T-helper 1 cell treated with Interleukin-12 subunit alpha and Interleukin-12 subunit beta and Interleukin-4 antibody, amounts not matched to agents 30 μg/mL and 1 μg/mL, for 36 hours (primary cell): ENCODE data around the gene SP110.
"Not testable (repeated sequence)": the region's sequence is repeated elsewhere in the genome, so short reads cannot be mapped to it uniquely, and the experiment has no call there.

Experiments used
- H3K27ac Mint-ChIP-seq: one replicate; pipeline ENCODE4 v1.8.0; 2021; ENCODE audit warnings: mild to moderate bottlenecking, mixed read lengths
- H3K27me3 Mint-ChIP-seq: one replicate; pipeline ENCODE4 v1.8.0; 2021; ENCODE audit warnings: low read depth, mixed read lengths
- H3K36me3 Mint-ChIP-seq: one replicate; pipeline ENCODE4 v1.8.0; 2021; ENCODE audit warnings: low read depth, mixed read lengths
- H3K4me1 Mint-ChIP-seq: one replicate; pipeline ENCODE4 v1.8.0; 2021; ENCODE audit warnings: low read depth, mixed read lengths
- H3K4me3 Mint-ChIP-seq: one replicate; pipeline ENCODE4 v1.8.0; 2021; ENCODE audit warnings: mild to moderate bottlenecking, moderate library complexity, mixed read lengths
- H3K9me3 Mint-ChIP-seq: one replicate; pipeline ENCODE4 v1.8.0; 2021; ENCODE audit warnings: mixed read lengths

The SP110 gene

GRCh38 chr2:230135130-230135525, 84.7 kb downstream of the SP110 start:
- peaks cover 3% of the 10 kb centered on the region for H3K36me3 Mint-ChIP-seq
- peaks cover 15% of the 10 kb centered on the region for H3K27me3 Mint-ChIP-seq
- peaks cover 2% of the 10 kb centered on the region for H3K9me3 Mint-ChIP-seq
- H3K4me3 Mint-ChIP-seq, result no peak overlapping the region
- no peaks in the 10 kb centered on the region for H3K4me1 Mint-ChIP-seq
- H3K27ac Mint-ChIP-seq, result no peak overlapping the region

DNA sequence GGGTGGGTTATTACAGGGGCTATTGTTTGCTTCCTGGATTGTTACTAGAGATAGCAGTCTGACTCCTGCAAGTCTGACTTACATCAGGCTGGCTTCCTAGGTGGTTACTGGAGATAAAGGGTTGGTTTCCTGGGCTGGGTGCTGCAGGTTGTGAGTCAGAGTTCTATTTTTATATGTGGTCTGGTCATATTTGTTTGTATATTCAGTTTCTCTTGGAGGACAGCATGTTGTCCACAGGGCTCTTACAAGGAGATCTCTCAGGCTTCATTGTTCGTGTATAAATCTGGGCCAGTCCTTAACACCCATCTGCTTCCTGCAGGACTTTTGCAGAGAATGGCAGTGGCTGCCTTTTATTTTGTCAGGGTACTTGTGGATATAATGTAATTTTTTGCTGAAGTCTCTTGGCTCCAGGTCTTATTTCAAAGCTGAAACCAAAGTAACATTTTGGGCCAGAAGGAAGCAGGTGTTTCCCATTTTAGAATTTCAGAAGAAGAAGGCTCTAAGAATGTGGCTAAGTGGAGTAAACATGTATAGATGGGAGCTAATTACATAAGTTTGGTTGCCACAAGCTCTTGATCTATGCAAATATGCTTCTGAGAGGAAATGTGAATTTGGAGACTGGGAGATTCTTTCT, 85.2 kb downstream of the SP110 start:
- peaks cover 15% of the 10 kb centered on the region for H3K27me3 Mint-ChIP-seq
- peaks cover 3% of the 10 kb centered on the region for H3K36me3 Mint-ChIP-seq
- no peaks in the 10 kb centered on the region for H3K9me3 Mint-ChIP-seq
- no peaks in the 10 kb centered on the region for H3K4me1 Mint-ChIP-seq
- H3K4me3 Mint-ChIP-seq, result no peak overlapping the region
- no peak overlapping the region for H3K27ac Mint-ChIP-seq

DNA sequence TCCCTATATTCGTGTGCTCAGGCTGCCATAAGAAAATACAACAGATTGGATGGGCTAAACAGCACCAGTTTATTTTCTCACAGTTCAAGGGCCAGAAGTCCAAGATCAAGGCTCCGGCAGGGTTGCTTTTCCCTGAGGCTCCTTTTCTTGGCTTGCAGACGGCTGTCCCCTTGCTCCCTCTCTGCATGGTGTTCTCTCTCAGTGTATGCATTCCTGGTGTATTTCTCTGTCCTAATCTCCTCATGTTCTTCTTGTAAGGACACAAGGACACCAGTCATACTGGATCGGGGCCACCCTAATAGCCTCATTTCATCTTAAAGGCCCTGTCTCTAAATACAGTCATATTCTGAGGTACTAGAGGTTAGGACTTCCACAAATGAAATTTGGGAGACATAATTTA, 88.4 kb downstream of the SP110 start:
- Mint-ChIP-seq H3K27ac (no peak overlapping the region), H3K4me3 (no peak overlapping the region), H3K27me3 (peaks cover 10% of the 10 kb centered on the region), H3K36me3 (peaks cover 3% of the 10 kb centered on the region), H3K9me3 (no peaks in the 10 kb centered on the region), H3K4me1 (no peaks in the 10 kb centered on the region)

DNA sequence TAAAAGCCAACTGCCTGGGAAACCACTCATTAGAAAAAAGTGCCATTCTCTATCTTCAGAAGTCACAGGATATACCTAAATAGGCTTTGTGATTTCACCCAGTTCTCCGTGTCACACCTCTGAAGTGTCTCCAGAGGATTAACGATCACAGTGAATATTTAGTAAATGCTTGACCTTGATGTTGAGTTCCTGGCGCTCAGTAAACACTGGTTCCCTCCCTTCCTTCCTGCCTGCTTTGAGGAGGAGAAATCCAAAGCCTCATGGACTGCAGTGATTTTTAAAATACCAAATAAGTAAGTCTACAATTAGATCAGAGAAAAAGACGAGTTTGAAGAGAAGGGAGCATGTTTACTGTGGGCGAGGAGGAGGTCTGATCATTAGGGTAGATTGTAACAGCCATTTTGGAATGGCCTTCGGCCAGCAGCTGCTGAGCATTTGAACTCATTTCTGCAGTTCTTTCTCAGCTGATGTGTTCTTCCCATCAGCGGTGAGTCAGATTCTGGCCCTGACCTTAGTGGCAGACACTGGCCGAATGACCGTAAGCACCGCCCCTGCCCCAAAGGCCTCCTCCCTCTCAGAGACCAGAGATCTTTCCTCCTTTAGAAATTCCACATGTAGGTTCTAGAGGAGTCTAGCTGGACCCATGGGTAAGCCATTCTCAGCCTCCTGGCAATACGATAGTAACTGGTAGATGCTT, 89.0 kb downstream of the SP110 start:
- no peaks in the 10 kb centered on the region for H3K9me3 Mint-ChIP-seq
- peaks cover 3% of the 10 kb centered on the region for H3K36me3 Mint-ChIP-seq
- H3K27ac Mint-ChIP-seq, result no peak overlapping the region
- peaks cover 6% of the 10 kb centered on the region for H3K27me3 Mint-ChIP-seq
- no peaks in the 10 kb centered on the region for H3K4me1 Mint-ChIP-seq
- H3K4me3 Mint-ChIP-seq, result no peak overlapping the region

DNA sequence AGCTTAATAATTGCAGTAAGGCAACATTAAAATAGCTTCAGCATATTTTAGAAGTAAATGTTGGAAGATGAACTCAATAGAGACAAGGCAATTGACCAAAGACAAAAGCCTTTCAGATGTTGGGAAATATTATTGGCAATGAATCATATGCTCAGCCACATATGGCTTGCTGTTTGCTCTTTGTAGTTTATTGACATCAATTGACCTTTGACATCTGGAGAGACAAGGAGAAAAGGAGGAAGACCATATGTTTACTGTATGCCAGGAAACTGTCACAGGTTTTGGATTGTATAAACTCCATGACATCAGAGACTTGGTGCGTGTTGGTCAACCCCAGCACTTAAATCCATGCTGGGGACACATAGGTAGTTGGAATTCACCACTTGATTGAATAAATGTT, 90.4 kb downstream of the SP110 start:
- Mint-ChIP-seq H3K4me3 (no peak overlapping the region), H3K27me3 (peaks cover 11% of the 10 kb centered on the region), H3K27ac (no peak overlapping the region), H3K9me3 (no peaks in the 10 kb centered on the region), H3K36me3 (peaks cover 3% of the 10 kb centered on the region), H3K4me1 (peaks cover 9% of the 10 kb centered on the region)

- Mint-ChIP-seq H3K27me3 (peaks cover 14% of the 10 kb centered on the region), H3K9me3 (no peaks in the 10 kb centered on the region), H3K27ac (no peak overlapping the region), H3K36me3 (peaks cover 3% of the 10 kb centered on the region), H3K4me1 (peaks cover 9% of the 10 kb centered on the region), H3K4me3 (no peak overlapping the region)
Observed at GRCh38 chr2:230128623-230129342, 91.0 kb downstream of the SP110 start.

DNA sequence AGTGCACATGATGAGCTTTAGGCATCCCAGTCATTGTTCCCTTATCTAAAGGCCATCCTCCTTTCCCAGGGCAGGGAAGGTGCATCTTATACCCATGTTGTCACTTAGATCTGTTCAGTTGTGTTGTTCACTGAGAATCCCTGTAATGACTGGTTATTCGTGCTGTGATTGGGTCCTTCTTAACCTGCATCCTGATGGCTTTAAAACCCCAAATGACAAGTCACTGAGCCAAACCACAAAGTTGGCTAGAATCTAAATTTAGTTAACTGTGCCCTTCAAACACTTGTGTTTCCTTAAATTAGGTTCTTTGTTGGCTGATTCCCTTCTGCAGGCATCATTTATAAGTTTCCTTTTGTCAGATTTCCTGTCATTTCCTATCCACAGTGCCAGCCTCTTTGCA, 92.6 kb downstream of the SP110 start:
- no peak overlapping the region for H3K27ac Mint-ChIP-seq
- H3K4me3 Mint-ChIP-seq, result no peak overlapping the region
- peaks cover 9% of the 10 kb centered on the region for H3K4me1 Mint-ChIP-seq
- H3K9me3 Mint-ChIP-seq, result no peaks in the 10 kb centered on the region
- H3K27me3 Mint-ChIP-seq, result peaks cover 14% of the 10 kb centered on the region
- no peaks in the 10 kb centered on the region for H3K36me3 Mint-ChIP-seq

DNA sequence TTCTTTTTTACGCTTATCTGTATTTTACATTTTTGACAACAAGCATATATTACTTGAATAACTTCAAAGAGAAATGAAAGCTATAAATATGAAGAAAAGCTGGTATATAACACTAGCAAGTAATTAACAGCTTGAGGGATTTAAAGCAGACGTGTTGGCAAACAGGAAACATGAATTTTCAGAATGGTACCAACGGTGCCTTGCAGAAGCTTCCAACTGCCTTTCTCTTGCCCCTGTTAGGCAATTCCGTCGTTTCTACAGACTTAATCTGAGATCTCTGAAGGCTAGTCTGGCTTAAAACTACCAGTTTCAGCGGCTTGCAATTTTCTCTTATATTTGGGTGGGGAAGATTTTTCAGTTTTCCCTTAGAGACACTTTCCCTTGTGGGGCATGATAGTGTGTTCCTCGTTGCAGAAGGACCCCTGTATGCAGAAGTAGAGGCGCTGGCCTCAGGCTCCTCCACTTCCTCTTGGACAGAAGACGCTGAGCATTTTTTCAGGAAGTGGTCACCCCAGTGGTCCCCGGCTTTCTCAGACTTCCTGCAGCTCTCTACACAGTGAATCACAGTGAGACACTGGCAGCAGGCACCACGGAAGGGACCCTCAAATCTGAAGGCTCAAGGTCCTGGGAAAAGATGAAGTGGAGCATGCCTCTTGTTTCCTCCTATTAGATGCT, 94.9 kb downstream of the SP110 start:
- H3K4me1 Mint-ChIP-seq, result peaks cover 9% of the 10 kb centered on the region
- no peaks in the 10 kb centered on the region for H3K9me3 Mint-ChIP-seq
- peaks cover 14% of the 10 kb centered on the region for H3K27me3 Mint-ChIP-seq
- H3K4me3 Mint-ChIP-seq, result no peak overlapping the region
- H3K27ac Mint-ChIP-seq, result no peak overlapping the region
- no peaks in the 10 kb centered on the region for H3K36me3 Mint-ChIP-seq

DNA sequence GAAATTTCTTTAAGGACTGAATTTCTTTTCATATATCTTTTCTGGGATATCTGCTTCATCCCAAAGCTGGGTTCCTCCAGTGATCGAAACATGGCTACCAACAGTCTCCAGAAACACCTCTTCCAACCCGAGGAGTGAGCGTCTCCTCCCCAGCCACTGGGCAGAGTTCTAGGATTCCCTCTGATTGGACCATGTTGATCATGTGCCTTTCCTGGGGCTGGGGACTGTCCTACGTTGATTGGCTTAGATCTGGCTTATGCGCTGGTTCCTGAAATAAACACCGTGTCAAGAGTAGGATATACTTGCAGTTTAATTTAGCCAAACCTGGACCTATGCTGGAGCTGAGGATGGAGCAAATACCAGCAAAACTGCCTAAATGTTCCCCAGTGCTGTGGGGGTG, 95.5 kb downstream of the SP110 start:
- no peak overlapping the region for H3K4me3 Mint-ChIP-seq
- peaks cover 12% of the 10 kb centered on the region for H3K27me3 Mint-ChIP-seq
- no peak overlapping the region for H3K27ac Mint-ChIP-seq
- no peaks in the 10 kb centered on the region for H3K36me3 Mint-ChIP-seq
- H3K9me3 Mint-ChIP-seq, result peaks cover 5% of the 10 kb centered on the region
- H3K4me1 Mint-ChIP-seq, result peaks cover 9% of the 10 kb centered on the region

GRCh38 chr2:230120376-230120775, 99.4 kb downstream of the SP110 start:
- not testable (repeated sequence) for H3K27ac Mint-ChIP-seq, H3K4me1 Mint-ChIP-seq, H3K4me3 Mint-ChIP-seq

DNA sequence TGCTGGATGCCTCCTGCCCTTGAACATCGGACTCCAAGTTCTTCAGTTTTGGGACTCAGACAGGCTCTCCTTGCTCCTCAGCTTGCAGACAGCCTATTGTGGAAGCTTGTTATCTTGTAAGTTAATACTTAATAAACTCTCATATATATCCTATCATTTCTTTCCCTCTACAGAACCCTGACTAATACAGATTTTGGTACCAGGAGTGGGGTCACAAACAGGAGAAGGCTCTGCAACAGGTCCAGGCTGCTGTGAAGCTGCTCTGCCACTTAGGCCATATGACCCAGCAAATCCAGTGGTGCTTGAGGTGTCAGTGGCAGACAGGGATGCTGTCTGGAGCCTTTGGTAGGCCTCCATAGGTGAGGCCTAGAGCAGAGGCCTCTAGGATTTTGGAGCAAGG, 100.0 kb downstream of the SP110 start:
- not testable (repeated sequence) for H3K36me3 Mint-ChIP-seq, H3K9me3 Mint-ChIP-seq, H3K4me3 Mint-ChIP-seq, H3K27ac Mint-ChIP-seq, H3K4me1 Mint-ChIP-seq
- H3K27me3 Mint-ChIP-seq, result peaks cover 12% of the 10 kb centered on the region

More at GRCh38 chr2:230120376-230120775, 99.4 kb downstream of the SP110 start:
- not testable (repeated sequence) for H3K9me3 Mint-ChIP-seq, H3K27me3 Mint-ChIP-seq, H3K36me3 Mint-ChIP-seq
